Endodermal cell (in vitro differentiated cells): ENCODE results near the gene AOX1. TPM values are rescaled to one million over a fixed set of nuclear protein-coding genes. Genes with fewer than 3 reads are reported as not detected.

Experiments
- DNase-seq: peaks from one replicate; pipeline ENCODE4 v3.0.0-alpha.2; 2017
- H3K27ac ChIP-seq: 2 replicates; pipeline ENCODE4 v1.5.1; 2013; ENCODE audit warnings: mild to moderate bottlenecking, low read depth, low read length, moderate library complexity
- H3K27me3 ChIP-seq: 2 replicates; pipeline ENCODE4 v1.6.1; 2013; ENCODE audit warnings: mild to moderate bottlenecking, low read length, moderate library complexity; ENCODE audit not compliant: insufficient read depth, control insufficient read depth, poor library complexity, severe bottlenecking
- H3K36me3 ChIP-seq: 2 replicates; pipeline ENCODE4 v1.7.0; 2013; ENCODE audit warnings: mild to moderate bottlenecking, low read length, moderate library complexity; ENCODE audit not compliant: control insufficient read depth, insufficient read depth
- H3K4me1 ChIP-seq: one replicate; pipeline ENCODE4 v1.7.0; 2013; ENCODE audit warnings: low read length; ENCODE audit not compliant: control insufficient read depth, insufficient read depth
- H3K4me3 ChIP-seq: 2 replicates; pipeline ENCODE4 v1.5.1; 2013; ENCODE audit warnings: mild to moderate bottlenecking, low read length, moderate library complexity
- H3K9ac ChIP-seq: 2 replicates; pipeline ENCODE4 v1.6.1; 2013; ENCODE audit warnings: mild to moderate bottlenecking, low read length, moderate library complexity; ENCODE audit not compliant: poor library complexity, severe bottlenecking; ENCODE audit errors: extremely low read depth
- H3K9me3 ChIP-seq: 2 replicates; pipeline ENCODE4 v1.6.1; 2013; ENCODE audit warnings: mild to moderate bottlenecking, low read length, moderate library complexity; ENCODE audit not compliant: control insufficient read depth
- H3K27ac Mint-ChIP-seq: 2 replicates; pipeline ENCODE4 v1.8.0; 2020; ENCODE audit warnings: mixed read lengths
- H3K27me3 Mint-ChIP-seq: 2 replicates; pipeline ENCODE4 v1.8.0; 2021; ENCODE audit warnings: mild to moderate bottlenecking, mixed read lengths; ENCODE audit not compliant: insufficient read depth
- H3K36me3 Mint-ChIP-seq: 2 replicates; pipeline ENCODE4 v1.8.0; 2020; ENCODE audit warnings: low read depth, mixed read lengths
- H3K4me1 Mint-ChIP-seq: 2 replicates; pipeline ENCODE4 v1.8.0; 2020; ENCODE audit warnings: mixed read lengths
- H3K4me3 Mint-ChIP-seq: 2 replicates; pipeline ENCODE4 v1.8.0; 2020; ENCODE audit warnings: mild to moderate bottlenecking, moderate library complexity, mixed read lengths
- H3K9me3 Mint-ChIP-seq: 2 replicates; pipeline ENCODE4 v1.8.0; 2020; ENCODE audit warnings: mild to moderate bottlenecking, mixed read lengths
- WGBS, 2 experiments: methylation state at CpG; one replicate each; pipeline versions ENCODE4 v1.1.5 to v1.1.7; 2013; ENCODE audit warnings: missing lambda C conversion rate in 2 of 2, mixed read lengths in 1 of 2; ENCODE audit not compliant: insufficient coverage in 1 of 2, insufficient read length in 1 of 2; 5-methylcytosine and 5-hydroxymethylcytosine counted together
- total RNA-seq, 2 donors: library from RNA; stranded (reverse); fragmentation: NEBNext Ultra II Directional in 1 of 2; extraction: Animal tissue kit (Norgen Biotek cat#: 25700) in 1 of 2; gene quantifications; 2 replicates in 1 of 2; 3 replicates in 1 of 2; pipeline ENCODE4 v1.2.1, GENCODE V29; 2021
- TF ChIP-seq, protein P1 (sequence below): fragments of 200-600 bp; sonication (generic); conservative IDR thresholded peaks from 2 replicates; pipeline ENCODE4 v1.5.0; 2021; ENCODE audit warnings: antibody characterized with exemption, mild to moderate bottlenecking

Gene AOX1
- total RNA-seq, 2 donors from 2014 or later, result 8.8 to 15.5 TPM

GRCh38 chr2:200665626-200666453, 80.0 kb downstream of the AOX1 start:
- 92 to 100% methylated on average over 1 to 2 of the region's 2 CpGs for WGBS, 2 experiments
- no peak overlapping the region for H3K27ac ChIP-seq
- no peak for DNase-seq

GRCh38 chr2:200667413-200667812, 81.6 kb downstream of the AOX1 start:
- H3K27ac ChIP-seq, result no peak overlapping the region
- Mint-ChIP-seq H3K4me3 (no peak overlapping the region), H3K36me3 (peaks cover 7% of the 10 kb centered on the region), H3K27ac (no peak overlapping the region), H3K9me3 (no peaks in the 10 kb centered on the region), H3K27me3 (no peaks in the 10 kb centered on the region), H3K4me1 (peaks cover 5% of the 10 kb centered on the region)
- H3K36me3 ChIP-seq, result no peaks in the 10 kb centered on the region
- H3K27me3 ChIP-seq, result no peaks in the 10 kb centered on the region
- H3K4me1 ChIP-seq, result no peaks in the 10 kb centered on the region
- H3K9me3 ChIP-seq, result no peaks in the 10 kb centered on the region
- no peak overlapping the region for H3K4me3 ChIP-seq
- no peak for DNase-seq
- 90% methylated on average over 2 of the region's 3 CpGs; no CpG with 5 or more reads in 1 of the 2 experiments for WGBS, 2 experiments
- H3K9ac ChIP-seq, result no peak overlapping the region
- TF ChIP-seq, protein P1, sequence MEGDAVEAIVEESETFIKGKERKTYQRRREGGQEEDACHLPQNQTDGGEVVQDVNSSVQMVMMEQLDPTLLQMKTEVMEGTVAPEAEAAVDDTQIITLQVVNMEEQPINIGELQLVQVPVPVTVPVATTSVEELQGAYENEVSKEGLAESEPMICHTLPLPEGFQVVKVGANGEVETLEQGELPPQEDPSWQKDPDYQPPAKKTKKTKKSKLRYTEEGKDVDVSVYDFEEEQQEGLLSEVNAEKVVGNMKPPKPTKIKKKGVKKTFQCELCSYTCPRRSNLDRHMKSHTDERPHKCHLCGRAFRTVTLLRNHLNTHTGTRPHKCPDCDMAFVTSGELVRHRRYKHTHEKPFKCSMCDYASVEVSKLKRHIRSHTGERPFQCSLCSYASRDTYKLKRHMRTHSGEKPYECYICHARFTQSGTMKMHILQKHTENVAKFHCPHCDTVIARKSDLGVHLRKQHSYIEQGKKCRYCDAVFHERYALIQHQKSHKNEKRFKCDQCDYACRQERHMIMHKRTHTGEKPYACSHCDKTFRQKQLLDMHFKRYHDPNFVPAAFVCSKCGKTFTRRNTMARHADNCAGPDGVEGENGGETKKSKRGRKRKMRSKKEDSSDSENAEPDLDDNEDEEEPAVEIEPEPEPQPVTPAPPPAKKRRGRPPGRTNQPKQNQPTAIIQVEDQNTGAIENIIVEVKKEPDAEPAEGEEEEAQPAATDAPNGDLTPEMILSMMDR, result no peak

More at GRCh38 chr2:200665626-200666453, 80.0 kb downstream of the AOX1 start:
- Histone ChIP-seq H3K27me3 (no peaks in the 10 kb centered on the region), H3K4me3 (no peak overlapping the region), H3K4me1 (no peaks in the 10 kb centered on the region), H3K9ac (no peak overlapping the region), H3K36me3 (no peaks in the 10 kb centered on the region), H3K9me3 (no peaks in the 10 kb centered on the region)
- Mint-ChIP-seq H3K4me3 (no peak overlapping the region), H3K27ac (no peak overlapping the region), H3K4me1 (peaks cover 5% of the 10 kb centered on the region), H3K9me3 (no peaks in the 10 kb centered on the region), H3K27me3 (no peaks in the 10 kb centered on the region), H3K36me3 (peaks cover 7% of the 10 kb centered on the region)
- TF ChIP-seq, protein P1, result no peak

GRCh38 chr2:200668478-200668877, 82.7 kb downstream of the AOX1 start:
- H3K4me1 ChIP-seq, result no peaks in the 10 kb centered on the region
- TF ChIP-seq, protein P1, result no peak
- H3K27me3 ChIP-seq, result no peaks in the 10 kb centered on the region
- no peak overlapping the region for H3K9ac ChIP-seq
- DNase-seq, result no peak
- Mint-ChIP-seq H3K27me3 (no peaks in the 10 kb centered on the region), H3K9me3 (no peaks in the 10 kb centered on the region), H3K36me3 (peaks cover 7% of the 10 kb centered on the region), H3K4me3 (no peak overlapping the region), H3K27ac (no peak overlapping the region), H3K4me1 (peaks cover 5% of the 10 kb centered on the region)
- H3K27ac ChIP-seq, result no peak overlapping the region
- H3K9me3 ChIP-seq, result no peaks in the 10 kb centered on the region
- 90 to 100% methylated on average over 1 to 3 of the region's 3 CpGs for WGBS, 2 experiments
- no peaks in the 10 kb centered on the region for H3K36me3 ChIP-seq
- H3K4me3 ChIP-seq, result no peak overlapping the region
